Loucy (cell line): ENCODE data around the gene VASH2.

ENCODE experiments used
- H2AFZ ChIP-seq: fragments of 200-600 bp; sonication (generic); 2 replicates; pipeline ENCODE4 v1.6.0; 2016; ENCODE audit warnings: antibody characterized with exemption, mild to moderate bottlenecking, low read length, moderate library complexity
- H3F3A ChIP-seq: fragments of 200-600 bp; 2 replicates; pipeline ENCODE4 v1.6.0; 2016; ENCODE audit warnings: antibody characterized with exemption, low read depth, mild to moderate bottlenecking
- H3K27me3 ChIP-seq: fragments of 200-600 bp; sonication (generic); 2 replicates; pipeline ENCODE4 v1.6.1; 2014; ENCODE audit warnings: low read length, mild to moderate bottlenecking; ENCODE audit not compliant: insufficient read depth, poor library complexity, severe bottlenecking
- H3K36me3 ChIP-seq: fragments of 200-600 bp; sonication (generic); 2 replicates; pipeline ENCODE4 v1.6.1; 2016; ENCODE audit warnings: low read length; ENCODE audit not compliant: insufficient read depth
- H3K4me1 ChIP-seq: fragments of 200-600 bp; sonication (generic); 2 replicates; pipeline ENCODE4 v1.5.1; 2014; ENCODE audit warnings: low read length, mild to moderate bottlenecking; ENCODE audit not compliant: insufficient read depth, poor library complexity, severe bottlenecking
- H3K4me2 ChIP-seq: fragments of 200-600 bp; sonication (generic); 2 replicates; pipeline ENCODE4 v1.6.0; 2014; ENCODE audit warnings: antibody characterized with exemption, low read length, low read depth, mild to moderate bottlenecking; ENCODE audit not compliant: poor library complexity, severe bottlenecking
- H3K4me3 ChIP-seq: fragments of 200-600 bp; sonication (generic); 2 replicates; pipeline ENCODE4 v1.5.1; 2014; ENCODE audit warnings: low read length, mild to moderate bottlenecking, mixed read lengths; ENCODE audit not compliant: poor library complexity, severe bottlenecking
- H3K79me2 ChIP-seq: fragments of 200-600 bp; sonication (generic); 2 replicates; pipeline ENCODE4 v1.6.1; 2014; ENCODE audit warnings: low read length; ENCODE audit not compliant: insufficient read depth
- H3K9ac ChIP-seq: fragments of 200-600 bp; sonication (generic); 2 replicates; pipeline ENCODE4 v1.6.0; 2014; ENCODE audit warnings: mild to moderate bottlenecking, low read depth, low read length, moderate library complexity; ENCODE audit not compliant: poor library complexity, severe bottlenecking
- H3K9me2 ChIP-seq: fragments of 200-600 bp; sonication (generic); replicated peaks from 2 replicates; pipeline ENCODE4 v1.6.1; 2016; ENCODE audit warnings: low read depth, low read length, mixed read lengths
- H3K9me3 ChIP-seq: fragments of 200-600 bp; sonication (generic); 2 replicates; pipeline ENCODE4 v1.6.1; 2014; ENCODE audit warnings: mild to moderate bottlenecking, antibody characterized with exemption, low read length, low read depth; ENCODE audit not compliant: insufficient read depth
- H4K20me1 ChIP-seq: fragments of 200-600 bp; sonication (generic); 2 replicates; pipeline ENCODE4 v1.6.0; 2014; ENCODE audit warnings: antibody characterized with exemption, low read length, mild to moderate bottlenecking; ENCODE audit not compliant: insufficient read depth, poor library complexity, severe bottlenecking
- CTCF ChIP-seq: fragments of 200-600 bp; sonication (generic); conservative IDR thresholded peaks from 2 replicates; pipeline ENCODE4 v1.5.1; 2014; ENCODE audit warnings: mild to moderate bottlenecking, antibody characterized with exemption, low read length
- EZH2phosphoT487 ChIP-seq: fragments of 200-600 bp; IDR thresholded peaks from 2 replicates; pipeline ENCODE4 v1.6.1; 2018; ENCODE audit warnings: antibody characterized with exemption, mild to moderate bottlenecking, moderate library complexity, borderline replicate concordance

VASH2 gene

GRCh38 chr1:212926372-212926771 lies 24.0 kb upstream of the VASH2 start:
- H4K20me1 ChIP-seq: no peaks in the 10 kb centered on the region
- no peaks in the 10 kb centered on the region for H3K9me3 ChIP-seq
- H3K9ac ChIP-seq: no peak overlapping the region
- TF ChIP-seq EZH2phosphoT487: no peak
- TF ChIP-seq CTCF: no peak
- no peak overlapping the region for H2AFZ ChIP-seq
- no peaks in the 10 kb centered on the region for H3F3A ChIP-seq
- H3K9me2 ChIP-seq: no peaks in the 10 kb centered on the region
- no peaks in the 10 kb centered on the region for H3K79me2 ChIP-seq
- H3K4me1 ChIP-seq: peaks cover 1% of the 10 kb centered on the region
- no peaks in the 10 kb centered on the region for H3K36me3 ChIP-seq
- no peak overlapping the region for H3K4me2 ChIP-seq
- no peak overlapping the region for H3K4me3 ChIP-seq
- H3K27me3 ChIP-seq: no peaks in the 10 kb centered on the region

GRCh38 chr1:212928323-212929291 lies 21.7 kb upstream of the VASH2 start:
- H2AFZ ChIP-seq: no peak overlapping the region
- no peak overlapping the region for H3K4me3 ChIP-seq
- H3F3A ChIP-seq: no peaks in the 10 kb centered on the region
- H3K9ac ChIP-seq: no peak overlapping the region
- H3K9me3 ChIP-seq: no peaks in the 10 kb centered on the region
- no peaks in the 10 kb centered on the region for H3K4me1 ChIP-seq
- no peaks in the 10 kb centered on the region for H3K79me2 ChIP-seq
- no peaks in the 10 kb centered on the region for H3K36me3 ChIP-seq
- H4K20me1 ChIP-seq: no peaks in the 10 kb centered on the region
- H3K4me2 ChIP-seq: no peak overlapping the region
- TF ChIP-seq CTCF: no peak
- no peak for TF ChIP-seq EZH2phosphoT487
- H3K9me2 ChIP-seq: no peaks in the 10 kb centered on the region
- no peaks in the 10 kb centered on the region for H3K27me3 ChIP-seq

DNA sequence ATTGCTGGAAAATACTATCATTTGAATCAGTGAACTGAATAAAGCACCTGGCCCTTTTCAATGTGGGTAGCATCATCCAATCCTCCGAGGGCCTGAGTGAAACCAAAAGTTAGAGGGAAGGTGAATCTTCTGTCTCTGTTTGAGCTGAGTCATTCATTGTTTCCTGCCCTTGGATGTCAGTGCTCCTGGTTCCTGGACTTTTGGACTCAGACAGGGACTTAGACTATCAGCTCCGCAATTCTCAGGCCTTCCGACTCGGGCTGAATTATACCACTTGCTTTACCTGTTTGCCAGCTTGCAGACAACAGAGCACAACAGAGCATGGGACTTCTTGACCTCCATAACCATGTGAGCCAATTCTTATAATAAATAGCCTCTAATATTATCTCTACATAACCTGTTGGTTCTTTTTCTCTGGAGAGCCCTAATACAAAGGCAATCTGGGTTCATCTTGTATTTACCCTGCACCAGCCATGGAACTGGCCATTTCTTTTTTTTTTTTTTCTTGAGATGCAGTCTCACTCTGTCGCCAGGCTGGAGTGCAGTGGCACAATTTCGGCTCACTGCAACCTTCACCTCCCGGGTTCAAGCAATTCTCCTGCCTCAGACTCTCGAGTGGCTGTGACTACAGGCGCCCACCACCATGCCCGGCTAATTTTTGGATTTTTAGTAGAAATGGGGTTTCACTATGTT lies 19.2 kb upstream of the VASH2 start:
- H3K9me2 ChIP-seq: no peaks in the 10 kb centered on the region
- H3K9ac ChIP-seq: no peak overlapping the region
- TF ChIP-seq EZH2phosphoT487 (no peak), CTCF (no peak)
- H3K4me3 ChIP-seq: no peak overlapping the region
- H3K36me3 ChIP-seq: no peaks in the 10 kb centered on the region
- H3K9me3 ChIP-seq: no peaks in the 10 kb centered on the region
- H3K27me3 ChIP-seq: no peaks in the 10 kb centered on the region
- no peak overlapping the region for H3K4me2 ChIP-seq
- no peaks in the 10 kb centered on the region for H3K4me1 ChIP-seq
- no peaks in the 10 kb centered on the region for H4K20me1 ChIP-seq
- no peaks in the 10 kb centered on the region for H3K79me2 ChIP-seq
- no peaks in the 10 kb centered on the region for H3F3A ChIP-seq
- H2AFZ ChIP-seq: no peak overlapping the region
